GM20431 (cell line): ENCODE results near the gene EGR2.

Experiments
- in situ Hi-C: fragments of 300-500 bp; cut with MseI, MboI; formaldehyde crosslinking; loops from one replicate; pipeline ENCODE4 v1.15.0; 2020; ENCODE audit warnings: low sequenced_read_pairs; ENCODE audit not compliant: unreplicated experiment

EGR2 gene

DNA sequence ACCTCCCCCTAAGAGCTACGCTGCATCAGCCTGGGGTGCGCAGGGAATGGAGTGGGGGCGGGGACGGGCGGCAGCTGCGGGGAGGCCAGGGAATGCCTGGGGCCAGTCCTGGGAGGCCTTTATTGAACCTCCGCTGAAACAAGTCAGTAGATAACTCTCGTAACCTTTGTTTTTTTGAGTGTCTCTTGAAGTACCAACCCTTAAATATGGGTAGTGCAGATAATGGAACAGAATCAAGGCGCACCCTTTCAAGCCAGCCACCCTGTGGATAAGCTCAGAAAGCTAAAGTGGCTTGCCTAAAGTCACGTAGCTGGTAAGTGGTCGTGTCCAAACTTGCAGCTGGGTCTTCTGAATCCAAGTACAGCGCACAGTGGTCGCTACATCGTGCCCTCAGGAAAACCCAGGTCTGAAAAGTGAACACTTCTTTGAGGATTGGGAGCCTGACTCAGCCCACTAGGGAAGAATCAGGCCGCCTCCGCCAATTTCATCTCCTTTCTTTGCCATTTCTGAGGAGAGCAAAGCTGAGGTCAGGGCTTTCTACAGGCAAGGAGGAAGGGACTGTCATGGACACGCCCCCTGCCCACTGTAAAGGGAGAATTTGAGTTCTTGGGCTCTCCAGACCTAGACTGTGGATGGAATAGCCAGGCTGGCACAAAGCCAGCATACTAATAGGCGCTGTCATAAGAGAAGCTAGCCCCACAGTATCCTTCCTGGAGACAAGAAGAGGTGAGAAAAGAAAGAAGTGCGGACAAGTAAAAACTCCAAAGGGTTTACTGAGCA is 3.2 kb upstream of the EGR2 start:
- in situ Hi-C loops = no loop called here

DNA sequence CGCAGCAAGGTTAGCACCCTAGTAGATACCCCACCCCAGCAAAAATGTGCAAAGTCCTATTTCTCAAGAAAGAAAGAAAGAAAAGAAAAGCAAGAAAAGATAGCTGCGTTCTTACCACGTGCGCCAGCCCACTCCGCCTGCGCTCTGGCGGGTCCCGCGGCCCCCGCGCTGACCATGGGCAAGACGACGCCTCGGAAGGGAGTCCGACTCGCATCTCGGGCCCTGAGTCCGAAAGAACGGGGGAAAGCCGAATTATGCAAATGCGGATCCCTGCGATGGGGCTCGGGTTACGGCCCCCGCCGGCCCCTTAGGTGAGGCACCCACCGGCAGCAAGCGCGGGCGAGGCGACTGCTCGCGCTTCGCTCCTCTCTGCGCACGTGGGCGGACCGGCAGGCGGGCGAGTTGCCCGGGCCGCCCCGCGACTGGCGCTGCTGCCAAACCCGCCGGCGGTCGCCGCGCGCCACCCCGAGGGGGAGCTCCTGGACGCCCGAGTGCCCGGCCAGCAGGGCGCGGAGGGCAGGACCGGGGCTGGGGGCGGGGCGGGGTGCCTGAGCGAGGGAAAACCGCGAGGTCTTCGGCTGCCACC is 2.4 kb upstream of the EGR2 start:
- in situ Hi-C loops = no loop called here

DNA sequence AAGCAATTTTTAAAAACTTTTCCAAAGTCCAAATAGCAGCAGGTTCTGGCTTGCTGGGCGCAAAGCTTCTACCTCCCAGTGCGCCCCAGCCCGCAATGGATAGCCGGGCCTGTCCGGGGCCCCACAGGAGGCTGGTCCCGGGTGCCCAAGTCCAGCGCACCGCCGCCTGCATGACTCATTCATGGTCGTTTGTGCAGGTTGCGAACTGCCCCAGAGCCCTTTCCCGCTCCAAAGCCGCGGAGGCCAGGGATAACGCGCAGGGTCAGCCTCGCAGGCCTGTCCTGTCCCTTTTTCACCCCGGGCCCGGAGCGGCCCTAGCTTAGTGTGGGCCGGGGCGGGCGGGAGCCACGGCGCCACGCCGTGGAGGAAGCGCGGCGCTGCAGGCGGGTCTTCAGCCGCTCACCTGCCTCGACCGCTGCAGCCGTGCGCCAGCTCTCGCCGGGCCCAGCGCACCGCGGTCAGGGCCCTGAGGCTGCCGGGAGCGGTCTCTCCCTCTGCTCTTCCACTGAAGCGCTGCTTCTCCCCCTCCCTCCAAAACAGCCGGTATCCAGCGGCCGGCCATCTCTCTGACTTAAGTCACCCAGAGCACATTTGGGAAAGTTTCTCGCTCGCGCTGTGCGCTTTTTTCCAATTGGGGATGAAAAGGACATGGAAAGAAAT is 1.7 kb upstream of the EGR2 start:
- in situ Hi-C loops = no loop called here

DNA sequence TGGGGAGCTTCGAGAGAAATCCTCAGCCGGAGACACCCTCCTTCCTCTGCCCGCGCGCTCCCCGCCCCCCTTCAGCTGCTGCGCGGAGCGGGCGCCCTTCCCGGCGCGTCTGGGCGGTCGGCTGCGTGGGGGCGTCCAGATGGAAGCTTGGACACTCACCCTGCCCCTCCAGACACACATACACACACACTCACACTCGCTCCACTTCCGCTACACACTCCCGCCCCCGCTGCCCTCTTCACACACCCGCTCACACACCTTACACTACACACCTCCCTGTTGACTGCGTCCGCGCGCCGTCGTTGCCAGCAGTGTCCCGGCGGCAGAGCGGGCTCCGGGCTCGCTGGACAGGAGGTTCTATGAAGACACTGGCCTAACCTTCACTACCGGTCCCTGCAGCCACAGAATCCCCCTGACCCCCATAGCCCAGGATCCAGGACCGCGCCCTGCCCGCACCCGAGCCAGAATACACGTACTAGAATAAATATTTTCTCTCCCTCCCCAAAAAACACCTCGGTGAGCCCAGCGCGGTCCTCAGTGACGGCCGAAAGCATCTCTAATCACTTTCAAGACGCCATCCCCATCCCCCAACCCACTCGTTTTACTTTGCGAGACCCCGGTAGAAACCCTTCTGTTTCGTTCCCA is 1.1 kb upstream of the EGR2 start:
- in situ Hi-C loops = no loop called here

DNA sequence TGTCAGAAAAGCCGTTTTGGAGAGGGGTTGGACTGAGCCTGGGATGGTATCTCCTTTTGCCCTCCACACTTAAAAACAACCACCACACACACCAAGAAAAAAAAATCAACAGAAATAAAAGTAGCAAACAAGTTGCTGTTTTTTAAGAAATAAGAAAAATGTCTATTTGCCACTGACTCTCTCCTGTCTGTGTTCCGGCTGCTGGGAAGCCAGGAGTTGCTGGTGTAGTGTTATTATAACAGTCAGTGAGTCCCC is 163 bp downstream of the EGR2 start:
- in situ Hi-C loops = no loop called here

DNA sequence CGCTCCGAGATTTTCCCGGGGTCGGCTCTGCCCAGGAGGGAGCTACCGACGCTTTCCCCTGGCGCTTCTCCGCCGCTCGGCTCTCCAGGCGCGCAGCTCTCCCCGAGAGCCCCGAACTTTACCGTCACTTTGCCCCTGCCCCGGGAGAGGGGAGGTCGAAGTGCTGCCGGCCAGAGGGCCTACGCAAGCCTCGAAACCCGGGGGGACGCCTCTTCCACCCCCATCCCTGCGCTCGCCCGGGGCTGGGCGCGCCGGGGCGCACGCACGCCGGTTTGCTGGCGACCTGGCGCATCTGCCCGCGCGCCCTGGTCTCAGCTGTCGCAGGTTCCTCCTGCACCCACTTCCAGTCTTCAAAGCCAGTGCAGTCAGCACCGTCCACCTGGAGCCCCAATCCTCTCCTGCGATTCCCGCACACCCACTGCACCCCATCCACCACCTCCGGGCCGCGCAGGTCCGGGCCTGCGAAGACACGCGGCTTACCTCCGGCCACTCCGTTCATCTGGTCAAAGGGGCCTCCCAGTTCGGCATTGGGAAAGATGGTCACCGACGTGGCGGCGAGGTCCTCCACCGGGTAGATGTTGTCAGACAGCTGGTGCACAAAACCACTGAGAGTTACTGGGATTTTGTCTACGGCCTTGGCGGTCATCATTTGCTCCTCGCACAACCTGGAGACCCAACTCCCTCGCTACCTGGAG is 638 bp downstream of the EGR2 start:
- in situ Hi-C loops = no loop called here

DNA sequence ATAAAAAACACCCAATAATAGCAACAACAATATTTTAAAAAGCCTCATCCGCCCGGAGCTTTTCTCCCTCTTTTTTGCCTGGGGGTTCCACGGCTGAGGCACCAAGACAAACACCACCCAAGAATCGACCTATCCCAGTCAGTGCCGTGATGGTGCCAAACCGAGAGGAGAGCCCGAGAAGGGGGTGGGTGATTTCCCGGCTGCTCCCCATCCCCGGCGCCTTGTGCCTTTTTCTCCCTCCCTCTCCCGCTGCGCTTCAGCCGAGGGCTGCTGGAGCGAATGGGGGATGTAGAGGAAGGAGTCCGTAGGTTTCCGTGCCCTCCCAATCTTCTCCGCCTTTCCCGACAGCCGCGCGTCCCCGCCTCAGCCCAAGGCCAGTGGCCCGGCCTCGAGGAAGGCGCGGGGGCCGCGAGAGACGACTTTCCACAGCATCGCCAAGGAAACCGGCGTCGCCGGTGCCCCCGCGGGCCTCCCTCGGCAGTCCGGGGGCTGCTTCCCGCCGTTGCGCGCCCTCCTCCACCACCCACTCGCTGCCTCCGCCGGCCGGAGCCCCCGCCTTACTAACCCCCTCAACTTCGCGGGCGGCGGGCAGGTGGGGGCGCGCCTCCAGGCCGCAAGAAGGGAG is 1.3 kb downstream of the EGR2 start:
- in situ Hi-C loops = no loop called here

DNA sequence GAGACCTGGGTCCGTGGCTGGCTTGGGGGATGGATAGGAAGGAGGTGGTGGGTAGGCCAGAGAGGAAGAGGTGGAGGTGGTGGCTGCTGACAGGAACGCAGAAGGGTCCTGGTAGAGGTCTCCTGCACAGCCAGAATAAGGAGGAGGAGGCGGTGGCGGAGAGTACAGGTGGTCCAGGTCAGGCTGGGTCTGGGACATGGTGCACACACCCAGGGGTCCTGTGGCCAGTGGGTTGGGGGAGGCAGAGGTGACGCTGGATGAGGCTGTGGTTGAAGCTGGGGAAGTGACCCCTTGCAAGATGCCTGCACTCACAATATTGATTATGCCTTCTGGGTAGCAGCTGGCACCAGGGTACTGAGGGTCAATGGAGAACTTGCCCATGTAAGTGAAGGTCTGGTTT is 2.2 kb downstream of the EGR2 start:
- in situ Hi-C loops = no loop called here

DNA sequence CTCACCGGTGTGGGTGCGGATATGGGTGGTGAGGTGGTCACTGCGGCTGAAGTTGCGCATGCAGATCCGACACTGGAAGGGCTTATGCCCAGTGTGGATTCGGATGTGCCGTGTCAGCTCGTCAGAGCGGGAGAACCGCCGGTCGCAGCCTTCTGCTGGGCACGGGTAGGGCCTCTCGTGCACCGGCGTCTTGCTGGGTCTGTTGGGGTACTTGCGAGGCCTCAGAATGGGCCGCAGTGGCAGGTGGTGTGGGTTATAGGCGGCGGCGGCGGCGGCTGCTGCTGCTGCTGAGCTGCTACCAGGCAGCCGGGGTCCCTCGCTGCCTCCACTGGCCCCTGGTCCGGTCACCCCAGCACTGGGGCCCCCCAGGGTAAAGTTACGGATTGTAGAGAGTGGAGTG is 2.7 kb downstream of the EGR2 start:
- in situ Hi-C loops = no loop called here

DNA sequence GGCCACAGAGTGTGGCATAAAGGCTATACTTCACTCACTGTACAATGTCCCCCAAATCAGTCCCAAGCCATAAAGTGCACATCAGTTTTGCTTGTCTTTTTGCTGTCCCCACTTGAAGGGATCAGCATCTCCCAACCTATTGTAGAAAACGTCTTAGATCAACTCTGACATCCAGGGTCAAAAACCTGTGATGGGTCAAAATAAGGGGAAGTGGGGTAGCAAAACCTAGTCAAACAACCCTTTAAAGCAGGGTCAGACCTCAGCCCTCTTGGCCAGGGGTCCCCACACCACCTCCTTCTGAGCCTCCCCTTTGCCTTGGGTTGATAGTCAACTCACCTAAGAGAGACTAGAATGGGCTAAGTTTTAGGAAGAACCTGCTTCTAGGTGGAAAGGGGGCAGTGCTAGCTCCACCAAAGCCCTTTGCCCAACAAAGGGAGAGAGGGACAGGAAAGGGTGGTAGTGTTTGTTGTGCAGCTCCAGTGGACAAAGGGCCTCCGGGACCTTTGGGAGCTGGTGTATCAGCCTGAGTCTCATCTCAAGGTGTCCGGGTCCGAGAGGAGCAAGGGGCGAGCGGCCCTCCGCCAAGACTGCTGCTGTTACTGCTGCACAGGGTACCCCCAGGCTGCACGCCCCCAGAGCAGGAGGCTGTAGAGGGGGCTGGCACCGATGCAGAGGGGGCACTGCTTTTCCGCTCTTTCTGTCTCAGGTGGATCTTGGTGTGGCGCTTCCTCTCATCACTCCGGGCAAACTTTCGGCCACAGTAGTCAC is 3.3 kb downstream of the EGR2 start:
- in situ Hi-C loops = no loop called here

DNA sequence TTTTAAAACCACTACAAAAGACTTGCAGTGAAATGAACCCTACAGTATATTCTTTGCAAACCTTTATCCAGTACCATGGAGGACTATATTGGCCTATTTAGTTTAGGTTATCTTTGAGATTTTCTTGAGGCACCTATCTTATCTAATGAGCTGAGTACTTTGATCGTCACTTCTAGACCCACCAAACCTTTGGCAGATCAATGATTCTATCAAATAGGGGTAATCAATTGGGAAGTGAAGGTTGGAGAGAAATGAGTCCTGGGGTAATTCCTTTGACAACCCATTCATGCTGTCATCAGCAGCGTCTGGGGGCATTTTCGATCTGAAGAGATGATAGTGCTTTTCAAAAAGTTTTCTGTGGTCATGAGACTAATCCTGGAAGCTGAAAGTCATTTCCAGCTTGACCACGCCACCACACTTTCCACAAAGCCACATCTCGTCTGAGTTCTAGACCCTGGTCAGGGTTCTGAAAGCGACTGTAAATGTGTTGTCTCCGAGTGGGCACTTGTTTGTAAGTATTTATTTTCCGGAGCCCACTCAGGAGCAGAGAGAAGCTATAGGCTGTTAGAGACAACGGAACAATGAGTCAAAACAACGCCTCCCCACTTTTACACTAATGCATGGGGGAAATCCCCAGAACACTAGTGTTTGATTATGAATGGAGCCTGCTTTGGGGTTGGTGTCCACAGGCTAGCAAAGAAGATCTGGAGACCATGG is 4.8 kb downstream of the EGR2 start:
- in situ Hi-C loops = no loop called here

DNA sequence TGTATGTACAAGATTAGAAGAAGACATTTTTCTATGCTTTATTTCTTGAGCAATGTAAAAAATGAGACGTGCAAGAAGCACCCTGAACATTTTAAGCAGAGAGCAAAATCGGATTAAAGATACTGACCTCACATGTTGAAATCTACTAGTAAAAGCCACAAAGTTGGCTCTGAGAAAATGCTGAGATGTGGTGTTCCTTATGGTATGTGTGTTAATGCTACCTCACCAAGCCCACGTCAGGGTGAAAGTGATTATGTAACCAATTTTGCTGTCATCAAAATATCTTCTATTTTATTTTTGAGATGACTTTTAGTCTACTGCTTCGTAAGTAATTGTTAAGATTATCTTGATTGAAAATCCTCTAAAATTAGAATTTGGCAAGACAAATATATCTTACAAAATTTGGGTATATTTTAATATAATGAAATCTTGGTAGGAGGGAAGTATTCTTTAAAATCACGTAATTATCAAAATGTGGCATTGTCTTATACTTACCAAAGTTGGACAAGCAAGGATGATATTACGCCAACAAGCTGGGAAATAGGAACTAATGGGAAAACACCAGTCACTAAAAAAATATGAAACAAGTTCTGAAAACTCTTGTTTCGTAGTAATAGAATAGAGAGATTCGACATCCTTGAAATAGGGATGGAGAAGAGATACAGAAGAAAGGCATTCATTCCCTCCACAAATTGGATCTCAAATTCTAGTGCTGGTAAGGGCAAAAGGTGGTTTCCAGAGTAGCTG is 5.8 kb downstream of the EGR2 start:
- in situ Hi-C loops = no loop called here

DNA sequence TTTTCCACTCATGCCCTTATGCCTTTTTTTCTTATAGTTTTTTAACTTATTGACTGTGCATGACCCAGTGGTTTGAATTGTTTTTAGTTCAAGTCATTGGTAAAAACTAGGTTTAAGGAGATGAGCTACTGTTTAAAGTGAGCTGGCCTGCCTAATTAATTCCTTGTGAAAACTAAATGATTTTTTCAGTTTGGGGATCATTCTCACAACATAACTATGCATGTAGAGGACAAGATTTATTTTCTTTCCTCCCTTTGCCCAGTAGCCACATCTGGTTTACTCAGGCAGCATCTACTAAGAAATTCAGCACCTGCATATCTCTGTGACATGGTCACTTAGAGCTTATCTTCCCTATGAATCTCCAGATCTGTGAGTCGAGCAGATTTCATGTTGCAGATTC is 9.9 kb downstream of the EGR2 start:
- in situ Hi-C loops = no loop called here

DNA sequence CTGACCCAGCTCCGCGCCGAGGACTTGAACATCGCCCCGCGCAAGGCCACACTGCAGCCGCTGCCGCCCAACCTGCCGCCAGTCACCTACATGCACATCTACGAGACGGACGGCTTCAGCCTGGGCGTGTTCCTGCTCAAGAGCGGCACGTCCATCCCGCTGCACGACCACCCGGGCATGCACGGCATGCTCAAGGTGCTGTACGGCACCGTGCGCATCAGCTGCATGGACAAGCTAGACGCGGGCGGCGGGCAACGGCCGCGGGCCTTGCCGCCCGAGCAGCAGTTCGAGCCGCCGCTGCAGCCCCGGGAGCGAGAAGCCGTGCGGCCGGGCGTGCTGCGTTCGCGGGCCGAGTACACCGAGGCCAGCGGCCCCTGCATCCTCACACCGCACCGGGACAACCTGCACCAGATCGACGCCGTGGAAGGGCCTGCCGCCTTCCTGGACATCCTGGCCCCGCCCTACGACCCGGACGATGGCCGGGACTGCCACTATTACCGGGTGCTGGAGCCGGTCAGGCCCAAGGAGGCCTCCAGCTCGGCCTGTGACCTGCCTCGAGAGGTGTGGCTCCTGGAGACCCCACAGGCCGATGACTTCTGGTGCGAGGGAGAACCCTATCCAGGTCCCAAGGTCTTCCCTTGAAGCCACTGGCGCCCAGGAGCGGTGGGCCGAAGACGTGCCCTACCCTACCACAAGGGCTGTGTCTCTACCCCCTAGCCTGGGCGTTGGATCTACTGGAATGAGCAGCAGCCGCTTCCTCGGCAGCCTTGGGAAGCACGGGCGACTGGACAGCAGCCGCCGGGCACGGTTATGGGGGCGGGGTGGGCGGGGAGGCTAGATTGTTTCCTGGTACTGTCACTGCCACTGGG is 10.7 kb downstream of the EGR2 start:
- in situ Hi-C loops = no loop called here

DNA sequence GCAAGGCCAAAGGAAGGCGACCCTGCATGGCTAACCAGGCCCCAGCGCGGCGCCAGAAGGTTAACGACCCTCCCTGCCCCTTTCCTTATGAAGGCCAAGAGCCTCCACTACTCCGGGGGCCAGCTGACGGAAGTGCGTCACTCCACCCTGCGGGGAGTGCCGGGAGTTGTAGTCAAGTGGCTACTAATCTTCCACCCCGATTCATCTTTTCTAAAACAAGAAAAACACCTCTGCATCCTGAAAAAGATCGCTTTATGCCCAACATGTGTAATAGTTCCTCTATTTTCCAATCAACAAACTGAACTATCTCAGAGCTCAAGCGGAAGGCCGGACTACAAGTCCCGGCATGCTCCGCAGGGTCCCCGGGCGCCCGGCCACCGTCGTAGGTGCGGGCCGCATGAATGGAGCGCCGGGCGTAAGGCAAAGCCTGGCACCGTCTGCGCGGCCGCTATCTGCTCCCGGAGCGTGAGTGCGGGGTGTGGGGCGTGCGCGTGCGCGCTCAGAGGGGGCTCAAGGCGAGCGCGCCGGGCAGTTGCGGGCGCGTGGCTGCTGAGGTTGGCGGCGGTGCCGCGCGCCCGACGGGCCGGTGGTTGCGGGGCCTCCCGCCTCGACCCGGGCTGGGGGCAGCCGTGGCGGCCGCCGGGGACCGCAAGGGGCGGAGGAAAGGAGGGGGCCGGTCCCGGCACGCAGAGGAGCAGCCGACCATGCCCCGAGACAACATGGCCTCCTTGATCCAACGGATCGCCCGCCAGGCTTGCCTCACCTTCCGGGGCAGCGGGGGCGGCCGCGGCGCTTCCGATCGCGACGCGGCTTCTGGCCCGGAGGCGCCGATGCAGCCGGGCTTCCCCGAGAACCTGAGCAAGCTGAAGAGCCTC is 11.6 kb downstream of the EGR2 start, which contains the start of gene ADO:
ADO (plus strand) TSS at position 365 of the 875 bp plus-strand sequence; CDS start at position 705, 340 bp downstream.
- in situ Hi-C loops = no loop called here

DNA sequence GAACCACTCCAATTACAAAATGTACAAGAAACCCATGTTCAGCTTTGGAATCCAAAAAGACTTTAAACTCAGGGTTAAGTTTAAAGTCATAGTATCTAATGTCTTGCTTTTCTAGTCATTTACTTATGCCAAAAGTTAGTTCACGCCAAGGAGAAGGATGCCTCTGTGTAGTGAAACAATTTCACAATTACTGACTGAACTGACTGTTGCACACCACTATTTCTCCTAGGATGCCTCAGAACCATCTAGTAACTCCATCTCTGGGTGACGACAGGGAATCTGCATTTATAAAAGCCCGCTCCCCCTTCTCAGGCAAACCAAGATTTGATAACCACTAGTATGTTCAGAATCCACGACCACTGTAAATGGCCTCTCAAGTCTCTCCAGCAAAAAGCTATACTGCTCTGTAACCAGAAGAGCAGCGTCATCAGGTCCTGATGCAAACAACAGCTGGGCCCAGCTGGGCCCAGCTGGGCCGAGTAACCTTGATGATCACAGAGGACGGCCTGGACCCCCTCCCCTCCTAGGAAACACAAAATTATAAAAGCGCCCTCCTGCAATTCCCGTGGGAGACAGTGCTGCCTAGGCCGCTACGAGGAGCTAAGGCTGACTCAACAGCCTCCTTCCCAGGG is 12.3 kb downstream of the EGR2 start:
- in situ Hi-C loops = no loop called here
